C4-2B (cell line): ENCODE data around the gene DLGAP1.

Source experiments
- CTCF ChIP-seq: fragments of 450-650 bp; conservative IDR thresholded peaks from 2 replicates; pipeline ENCODE4 v1.5.1; 2017; ENCODE audit warnings: mild to moderate bottlenecking
- ZFX ChIP-seq: fragments of 450-650 bp; IDR thresholded peaks from 2 replicates; pipeline ENCODE4 v1.6.1; 2017

- TF ChIP-seq CTCF (no peak), ZFX (no peak)
Measured at GRCh38 chr18:4237664-4238041, 217.5 kb downstream of the DLGAP1 start.
